ENCODE results near the gene MDC1.
"Not testable (repeated sequence)": the region's sequence is repeated elsewhere in the genome, so short reads cannot be mapped to it uniquely, and the experiment has no call there.

- TF ChIP-seq CTCF (IDR thresholded peaks at IDR 0.05); ZFX (IDR thresholded peaks at IDR 0.05; ENCODE audit: borderline replicate concordance): not testable (repeated sequence)
Observed at GRCh38 chr6:30722025-30722279, 4.9 kb upstream of the MDC1 start.
